Left cardiac atrium (tissue), 4 donors: Measurements from ENCODE around the gene YKT6. TPM values are rescaled to one million over a fixed set of nuclear protein-coding genes. Genes with fewer than 3 reads are reported as not detected.

Source experiments
- ATAC-seq, 2 donors: fragments of 200-7000 bp; cut with Tn5 transposase; one replicate each; pipeline ENCODE4 v1.9.1; 2020; ENCODE audit warnings: mild to moderate bottlenecking in 2 of 2, moderate library complexity in 2 of 2
- DNase-seq: peaks from one replicate; pipeline ENCODE4 v3.0.0-alpha.2; 2020
- intact Hi-C, 2 donors: fragments of 100-400 bp; cut with DNase I; formaldehyde crosslinking; loops; one replicate each; pipeline versions ENCODE4 v1.14.1 to v1.15.1; 2022 to 2023
- total RNA-seq, 2 donors: library from RNA; stranded (reverse); fragmentation: NEBNext Ultra II Directional; extraction: Animal tissue kit (Norgen Biotek cat#: 25700); gene quantifications; one replicate each; pipeline ENCODE4 v1.2.1, GENCODE V29; 2021
- donor health status: DM: no; HTN: yes; CAD: no.
- donor health status: DM: no; HTN: yes; CAD: no; lungs with severe emphysema.
- donor health status: DM: yes; HTN: yes; CAD: no.
- donor health status: Dilated cardiomyopathy.

YKT6 gene
- total RNA-seq, 2 donors from 2014 or later = 51.5 to 62.1 TPM

GRCh38 chr7:44239361-44239760 is 38.6 kb downstream of the YKT6 start:
- ATAC-seq (no peak), DNase-seq (no peak)
- intact Hi-C loops = loop anchor here in 1 of 2 donors (10.0 kb wide), 1 partner anchor 325 kb away; no protein-coding TSS in a partner anchor

GRCh38 chr7:44240376-44240775 is 39.6 kb downstream of the YKT6 start:
- no peak for DNase-seq
- ATAC-seq = no peak
- intact Hi-C loops = loop anchor here (5.0 kb wide), 1 partner anchor 237 kb away; no protein-coding TSS in a partner anchor

GRCh38 chr7:44240983-44241510 is 40.3 kb downstream of the YKT6 start:
- DNase-seq (peak; percentile 77), ATAC-seq (peak; percentile 82 to 87)
- intact Hi-C loops = loop anchor here (5.0 kb wide), 1 partner anchor 236 kb away; no protein-coding TSS in a partner anchor

- DNase-seq (no peak), ATAC-seq (no peak)
- intact Hi-C loops = loop anchor here (5.0 kb wide), 1 partner anchor 235 kb away; no protein-coding TSS in a partner anchor
These were observed 41.3 kb downstream of the YKT6 start for GRCh38 chr7:44242091-44242490.

GRCh38 chr7:44244282-44244681 is 43.5 kb downstream of the YKT6 start:
- no peak for DNase-seq
- intact Hi-C loops = loop anchor here (5.0 kb wide), 1 partner anchor 233 kb away; no protein-coding TSS in a partner anchor
- peak in 1 of 2 donors; percentile 3 for ATAC-seq

- intact Hi-C loops = no loop called here
- ATAC-seq (no peak), DNase-seq (no peak)
These were observed 45.8 kb downstream of the YKT6 start for GRCh38 chr7:44246396-44247113.

GRCh38 chr7:44247868-44248651 is 47.3 kb downstream of the YKT6 start:
- DNase-seq (no peak), ATAC-seq (no peak)
- intact Hi-C loops = no loop called here

- intact Hi-C loops = no loop called here
- DNase-seq (no peak), ATAC-seq (peak in 1 of 2 donors; percentile 28)
These were observed 49.0 kb downstream of the YKT6 start for GRCh38 chr7:44249639-44250234.

GRCh38 chr7:44251269-44251668 is 50.5 kb downstream of the YKT6 start:
- ATAC-seq (no peak), DNase-seq (no peak)

GRCh38 chr7:44251881-44252280 is 51.1 kb downstream of the YKT6 start:
- ATAC-seq (no peak), DNase-seq (no peak)
- intact Hi-C loops = no loop called here

More at GRCh38 chr7:44251269-44251668, 50.5 kb downstream of the YKT6 start:
- intact Hi-C loops = no loop called here

- DNase-seq = no peak
- intact Hi-C loops = no loop called here
These were observed 55.7 kb downstream of the YKT6 start for GRCh38 chr7:44256459-44256858.

GRCh38 chr7:44257213-44257612 is 56.4 kb downstream of the YKT6 start:
- ATAC-seq (no peak), DNase-seq (no peak)
- intact Hi-C loops = no loop called here

More at GRCh38 chr7:44256459-44256858, 55.7 kb downstream of the YKT6 start:
- ATAC-seq = peak in 1 of 2 donors; percentile 2

- DNase-seq (peak; percentile 86), ATAC-seq (peak; percentile 87 to 93)
- intact Hi-C loops = no loop called here
These were observed 57.0 kb downstream of the YKT6 start for GRCh38 chr7:44257618-44258422.

GRCh38 chr7:44258423-44258760 is 57.6 kb downstream of the YKT6 start:
- no peak for DNase-seq
- intact Hi-C loops = no loop called here

GRCh38 chr7:44258865-44259546 is 58.2 kb downstream of the YKT6 start:
- intact Hi-C loops = no loop called here
- DNase-seq (no peak), ATAC-seq (peak in 1 of 2 donors; percentile 1)

More at GRCh38 chr7:44258423-44258760, 57.6 kb downstream of the YKT6 start:
- no peak for ATAC-seq

- intact Hi-C loops = loop anchor here in 1 of 2 donors (5.0 kb wide), 1 partner anchor 47 kb away; no protein-coding TSS in a partner anchor
- ATAC-seq (peak; percentile 28 to 46), DNase-seq (peak; percentile 76)
These were observed 59.0 kb downstream of the YKT6 start for GRCh38 chr7:44259547-44260457.

GRCh38 chr7:44261240-44261639 is 60.5 kb downstream of the YKT6 start:
- ATAC-seq (no peak), DNase-seq (no peak)
- intact Hi-C loops = loop anchor here in 1 of 2 donors (5.0 kb wide), 1 partner anchor 46 kb away; no protein-coding TSS in a partner anchor
